CD4-positive, alpha-beta T cell treated with Interleukin-10 for 1 hour (primary cell): ENCODE results near the gene FBXO45.
"Not testable (repeated sequence)": the region's sequence is repeated elsewhere in the genome, so short reads cannot be mapped to it uniquely, and the experiment has no call there.

Experiments
- DNase-seq: peaks from one replicate; pipeline ENCODE4 v3.0.0-alpha.2; 2020

Gene FBXO45

GRCh38 chr3:196558476-196558875, 10.0 kb upstream of the FBXO45 start:
- no peak for DNase-seq

DNA sequence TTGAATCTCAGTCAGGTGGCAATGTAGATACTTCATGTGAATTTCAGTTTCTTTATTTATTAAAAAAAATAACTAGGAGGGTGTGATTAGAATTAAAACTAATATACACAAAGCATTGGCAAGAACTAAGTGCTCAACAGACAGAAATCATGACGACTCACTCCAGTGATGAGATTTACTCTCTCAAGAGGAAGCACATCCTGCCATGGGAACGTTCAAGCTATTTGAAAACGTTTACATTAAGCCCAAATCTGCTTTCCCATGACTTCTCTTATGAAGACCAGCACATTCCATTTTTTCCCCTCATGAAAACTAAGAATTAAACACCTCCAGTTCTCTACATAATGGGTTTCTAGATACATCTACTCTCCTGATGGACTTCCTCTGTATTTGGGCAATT, 8.6 kb upstream of the FBXO45 start:
- no peak for DNase-seq

GRCh38 chr3:196563721-196564225, 4.7 kb upstream of the FBXO45 start:
- peak; percentile 62 for DNase-seq

- DNase-seq = peak; percentile 56
Observed at GRCh38 chr3:196569003-196569516, 600 bp downstream of the FBXO45 start.

DNA sequence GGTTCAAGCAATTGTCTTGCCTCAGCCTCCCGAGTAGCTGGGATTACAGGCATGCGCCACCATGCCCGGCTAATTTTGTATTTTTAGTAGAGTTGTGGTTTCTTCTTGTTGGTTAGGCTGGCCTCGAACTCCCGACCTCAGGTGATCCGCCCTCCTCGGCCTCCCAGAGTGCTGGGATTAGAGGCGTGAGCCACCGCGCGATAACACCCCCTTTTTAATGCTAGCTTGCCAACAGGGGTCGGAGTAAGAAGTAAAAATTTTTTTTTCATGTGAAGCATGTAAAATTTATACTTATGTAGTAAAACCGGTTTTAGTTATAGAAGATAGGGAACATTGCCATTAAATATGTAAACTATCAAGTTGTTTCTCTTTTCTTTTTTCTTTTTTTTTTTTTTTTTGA, 1.9 kb downstream of the FBXO45 start:
- not testable (repeated sequence) for DNase-seq

- no peak for DNase-seq
Observed at GRCh38 chr3:196572389-196572788, 3.9 kb downstream of the FBXO45 start.

DNA sequence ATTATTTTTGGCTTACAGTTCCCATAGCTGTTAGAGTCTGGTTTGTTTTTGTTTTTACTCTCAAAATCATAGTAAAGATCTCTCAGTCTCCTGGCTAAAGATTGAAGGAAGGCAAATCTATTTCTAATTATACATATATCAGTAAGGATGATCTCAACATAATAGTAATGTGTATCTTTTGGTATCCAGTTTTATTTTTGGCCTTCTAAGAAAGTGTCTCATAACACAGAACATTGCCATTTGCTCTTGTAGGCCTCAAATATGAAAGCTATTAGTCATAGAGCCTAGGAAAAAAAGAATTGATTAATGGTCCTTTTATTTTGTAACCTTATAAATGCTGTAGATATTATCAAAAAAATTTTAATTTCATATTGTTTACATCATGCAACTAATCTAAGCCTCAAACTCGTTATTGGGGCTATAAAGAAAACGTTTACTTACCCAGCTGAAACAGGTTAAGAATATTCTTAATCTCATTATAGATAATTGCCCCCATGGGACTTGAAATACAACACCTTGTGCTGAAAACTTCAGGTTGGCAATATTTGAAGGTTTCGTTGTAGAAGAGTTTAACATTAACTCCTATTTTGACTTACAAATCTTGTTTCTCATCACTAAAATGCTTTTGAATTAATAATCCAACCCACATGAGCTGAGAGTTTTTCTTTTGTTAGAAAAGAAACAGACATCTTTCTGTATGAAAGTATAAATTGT, 16.7 kb downstream of the FBXO45 start:
- no peak for DNase-seq

DNA sequence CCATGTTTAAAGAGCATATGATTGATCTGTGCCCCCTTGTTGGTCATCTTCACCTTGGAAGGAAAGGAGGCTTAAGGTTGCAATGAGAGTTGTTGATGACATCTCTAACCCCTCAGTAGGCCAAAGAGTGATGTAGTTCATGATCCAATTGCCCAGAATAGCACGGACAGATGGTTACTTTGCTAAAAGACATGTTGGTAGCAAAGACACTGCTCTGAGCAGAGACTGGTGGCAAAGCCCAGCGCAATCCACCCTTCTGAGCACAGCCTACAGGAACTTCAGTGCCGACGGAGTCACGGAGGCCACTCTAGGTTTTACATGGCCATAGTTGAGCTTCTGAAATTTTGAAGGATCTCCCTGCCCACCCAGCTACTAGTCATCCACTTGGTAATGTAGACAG, 21.8 kb downstream of the FBXO45 start:
- DNase-seq = no peak

DNA sequence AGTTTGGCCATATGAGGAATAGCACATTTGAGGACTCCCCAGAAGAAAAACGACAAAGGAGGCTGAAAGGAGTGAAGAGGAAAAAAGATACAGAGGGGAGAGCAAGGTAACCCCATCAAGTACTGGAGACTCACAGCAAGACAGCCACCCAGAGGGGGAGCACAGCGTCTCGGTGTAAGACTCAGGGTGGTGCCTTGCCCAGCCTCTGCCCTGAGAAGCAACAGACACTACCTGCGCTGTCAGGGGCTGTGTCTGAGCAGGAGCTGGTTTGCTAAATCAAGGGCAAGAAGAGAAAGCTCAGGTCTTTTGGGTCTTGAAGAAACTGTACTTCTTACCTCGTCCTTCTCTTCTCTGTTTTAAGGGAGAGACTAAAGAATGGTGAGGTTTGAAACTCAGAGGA, 27.9 kb downstream of the FBXO45 start:
- DNase-seq = no peak

DNA sequence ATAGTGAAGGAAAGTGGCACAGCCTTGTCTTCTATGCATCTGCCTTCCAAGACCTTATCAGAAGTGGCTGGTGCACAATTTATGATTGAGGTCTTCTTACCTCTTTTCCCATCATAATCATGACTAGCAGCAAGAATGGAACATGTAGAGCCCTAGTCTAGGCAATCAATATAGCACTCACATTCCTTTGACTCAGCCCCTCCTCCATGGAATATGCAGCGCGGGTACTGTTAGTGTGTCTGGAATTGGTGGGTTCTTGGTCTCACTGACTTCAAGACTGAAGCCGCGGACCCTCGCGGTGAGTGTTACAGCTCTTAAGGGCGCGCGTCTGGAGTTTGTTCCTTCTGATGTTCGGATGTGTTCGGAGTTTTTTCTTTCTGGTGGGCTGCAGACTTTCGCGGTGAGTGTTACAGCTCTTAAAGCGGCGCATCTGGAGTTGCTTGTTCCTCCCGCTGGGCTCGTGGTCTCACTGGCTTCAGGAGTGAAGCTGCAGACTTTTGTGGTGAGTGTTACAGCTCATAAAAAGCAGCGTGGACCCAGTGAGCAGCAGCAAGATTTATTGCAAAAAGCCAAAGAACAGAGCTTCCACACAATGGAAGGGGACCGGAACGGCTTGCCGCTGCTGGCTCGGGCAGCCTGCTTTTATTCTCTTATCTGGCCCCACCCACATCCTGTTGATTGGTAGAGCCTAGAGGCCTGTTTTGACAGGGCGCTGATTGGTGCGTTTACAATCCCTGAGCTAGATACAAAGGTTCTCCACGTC, 29.7 kb downstream of the FBXO45 start:
- DNase-seq = peak; percentile 63

DNA sequence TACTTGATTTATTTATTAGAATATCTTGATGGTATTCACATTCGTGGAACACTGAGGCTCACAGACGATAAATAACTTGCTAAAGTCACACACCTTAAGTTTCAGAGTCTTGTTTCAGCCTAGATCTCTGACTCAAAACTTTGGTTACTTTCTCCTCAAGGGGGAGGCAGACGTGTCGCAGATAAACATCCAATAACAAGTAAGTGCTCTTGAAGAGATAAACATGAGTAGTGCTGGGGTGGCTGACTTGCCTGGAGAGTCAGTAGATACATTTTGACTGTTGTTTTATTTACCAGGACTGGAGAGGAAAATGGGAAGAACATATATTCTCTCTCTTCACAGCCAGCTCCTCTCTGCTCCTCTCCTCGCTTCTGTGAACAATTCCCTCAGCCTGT, 31.3 kb downstream of the FBXO45 start:
- DNase-seq = no peak

- no peak for DNase-seq
Observed at GRCh38 chr3:196600359-196600758, 31.9 kb downstream of the FBXO45 start.

- DNase-seq = no peak
Observed at GRCh38 chr3:196602673-196603072, 34.2 kb downstream of the FBXO45 start.

- DNase-seq = no peak
Observed at GRCh38 chr3:196603683-196604082, 35.2 kb downstream of the FBXO45 start.

GRCh38 chr3:196604548-196604947, 36.1 kb downstream of the FBXO45 start:
- peak; percentile 65 for DNase-seq

DNA sequence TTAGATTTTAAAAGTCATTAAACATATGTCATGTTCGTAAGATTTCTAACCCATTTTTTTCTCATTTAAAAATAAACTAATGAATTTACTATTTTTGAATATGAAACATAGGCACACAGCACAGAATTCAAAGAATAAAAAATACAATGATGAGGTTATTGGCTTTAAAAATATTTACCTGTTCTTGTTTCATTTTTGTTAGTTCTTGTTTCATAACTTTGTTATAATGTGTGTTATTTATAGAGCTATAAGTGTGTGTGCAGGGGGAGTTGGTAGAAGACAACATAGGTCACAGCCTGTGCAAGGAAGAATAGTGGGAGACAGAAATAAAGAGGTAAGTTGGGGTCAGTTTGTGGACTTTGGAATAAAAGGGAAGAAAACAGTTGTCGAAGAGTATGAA, 40.2 kb downstream of the FBXO45 start:
- DNase-seq = no peak

- DNase-seq = peak; percentile 93
Observed at GRCh38 chr3:196609343-196609775, 40.9 kb downstream of the FBXO45 start.

DNA sequence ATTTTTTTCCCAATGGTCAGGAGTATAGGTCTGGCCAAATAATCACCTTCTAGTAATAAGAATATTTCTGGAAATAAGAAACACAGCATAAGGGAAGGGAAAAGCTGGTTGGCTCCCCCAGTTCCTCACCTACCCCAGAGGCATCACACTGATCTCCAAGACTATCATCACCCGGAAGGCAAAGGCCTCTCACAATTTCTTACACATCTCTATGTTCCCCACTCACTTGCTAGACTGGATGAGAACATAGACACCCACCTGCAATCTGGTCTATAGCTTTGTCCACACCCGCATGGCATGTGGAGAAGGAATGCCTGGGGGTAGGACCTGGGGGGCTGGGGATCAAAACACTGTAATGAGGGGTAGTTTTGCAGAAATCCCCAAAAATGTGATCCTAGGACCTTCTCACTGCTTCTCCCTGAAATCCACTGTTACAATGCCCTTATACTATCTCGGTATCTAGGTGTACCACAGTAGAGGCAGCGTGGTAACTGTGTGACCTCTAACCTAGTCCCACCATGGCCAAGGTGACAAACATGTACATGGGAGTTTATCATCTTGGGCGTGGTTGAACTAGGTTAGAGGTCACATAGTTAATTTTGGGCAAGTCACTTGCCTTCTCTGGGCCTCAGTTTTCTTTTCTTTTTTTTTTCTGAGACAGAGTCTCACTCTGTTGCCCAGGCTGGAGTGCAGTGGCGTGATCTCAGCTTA, 41.5 kb downstream of the FBXO45 start:
- peak; percentile 31 for DNase-seq

- DNase-seq = peak; percentile 21
Observed at GRCh38 chr3:196611761-196612483, 43.5 kb downstream of the FBXO45 start.

- DNase-seq = not testable (repeated sequence)
Observed at GRCh38 chr3:196615234-196615633, 46.8 kb downstream of the FBXO45 start.

GRCh38 chr3:196617256-196617655, 48.8 kb downstream of the FBXO45 start:
- DNase-seq = no peak

- DNase-seq = no peak
Observed at GRCh38 chr3:196619223-196619622, 50.8 kb downstream of the FBXO45 start.

DNA sequence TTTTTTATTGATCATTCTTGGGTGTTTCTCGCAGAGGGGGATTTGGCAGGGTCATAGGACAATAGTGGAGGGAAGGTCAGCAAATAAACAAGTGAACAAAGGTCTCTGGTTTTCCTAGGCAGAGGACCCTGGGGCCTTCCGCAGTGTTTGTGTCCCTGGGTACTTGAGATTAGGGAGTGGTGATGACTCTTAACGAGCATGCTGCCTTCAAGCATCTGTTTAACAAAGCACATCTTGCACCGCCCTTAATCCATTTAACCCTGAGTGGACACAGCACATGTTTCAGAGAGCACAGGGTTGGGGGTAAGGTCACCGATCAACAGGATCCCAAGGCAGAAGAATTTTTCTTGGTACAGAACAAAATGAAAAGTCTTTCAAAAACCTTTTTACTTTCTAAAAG, 51.2 kb downstream of the FBXO45 start:
- not testable (repeated sequence) for DNase-seq
